HepG2 (cell line): ENCODE data around the gene BANK1. TPM values are rescaled to one million over a fixed set of nuclear protein-coding genes. Genes with fewer than 3 reads are reported as not detected.

Experiments
- ATAC-seq: fragments of 200-7000 bp; cut with Tn5 transposase; 3 replicates; pipeline ENCODE4 v1.9.1; 2020; ENCODE audit warnings: mild to moderate bottlenecking, moderate library complexity
- BruUV-seq: library from RNA; stranded (reverse); fragments of 400-500 nt; replicated peaks from 2 replicates; lab custom pipeline; 2021; lab: Mats Ljungman, UMichigan
- CTCF ChIA-PET: fragments of 300-600 bp; formaldehyde crosslinking; extraction: SDS; loops from one replicate; lab custom pipeline; 2021; ENCODE audit warnings: low total read pairs, inconsistent platforms, low intra/inter-chr PET ratio; lab: Yijun Ruan, JAX
- POLR2A ChIA-PET: fragments of 350-600 bp; sonication (Branson Sonifier 250); formaldehyde crosslinking; loops from one replicate; lab custom pipeline; 2020; ENCODE audit warnings: antibody characterized with exemption, inconsistent platforms; lab: Yijun Ruan, JAX
- DNase-seq: peaks from one replicate; pipeline ENCODE4 v3.0.0-alpha.2; 2015; ENCODE audit warnings: low spot score
- FAIRE-seq: peaks from 3 replicates; lab custom pipeline; 2011; peaks lifted over from hg19 to GRCh38; lab: Jason Lieb, UNC
- H2AFZ ChIP-seq: one replicate; pipeline ENCODE4 v1.6.1; 2011; ENCODE audit warnings: low read length, inconsistent platforms
- H3K27ac ChIP-seq: fragments of 300-600 bp; 3 replicates; pipeline ENCODE4 v1.8.0; 2011; ENCODE audit warnings: mixed run types, mild to moderate bottlenecking, mixed read lengths, low read length, inconsistent platforms; ENCODE audit not compliant: insufficient read depth; ENCODE audit errors: extremely low read length
- H3K27me3 ChIP-seq, 2 experiments: fragments of 200-600 bp in 1 of 2; 2 replicates in 1 of 2; 3 replicates in 1 of 2; pipeline versions ENCODE4 v1.6.0 to v1.8.0; 2011; ENCODE audit warnings: low read length in 2 of 2, mild to moderate bottlenecking in 2 of 2, moderate library complexity in 2 of 2, inconsistent platforms in 1 of 2; ENCODE audit not compliant: insufficient read depth in 2 of 2, control insufficient read depth in 1 of 2
- H3K36me3 ChIP-seq, 2 experiments: fragments of 200-600 bp in 1 of 2; replicated peaks in 1 of 2; 2 replicates in 1 of 2; 3 replicates in 1 of 2; pipeline versions ENCODE4 v1.5.1 to v1.8.0; 2011; ENCODE audit warnings: low read length in 2 of 2, inconsistent platforms in 1 of 2; ENCODE audit not compliant: insufficient read depth in 2 of 2, control insufficient read depth in 1 of 2
- H3K4me1 ChIP-seq: 2 replicates; pipeline ENCODE4 v1.5.1; 2012; ENCODE audit warnings: low read length, inconsistent platforms; ENCODE audit not compliant: insufficient read depth
- H3K4me2 ChIP-seq: 2 replicates; pipeline ENCODE4 v1.6.0; 2011; ENCODE audit warnings: low read depth, low read length, inconsistent platforms
- H3K4me3 ChIP-seq, 3 experiments: fragments of 200-600 bp in 1 of 3; sonication (generic), shearing (Covaris generic) in 1 of 3; replicated peaks in 1 of 3; 2 replicates each; pipeline ENCODE4 v1.5.1; 2011 to 2016; ENCODE audit warnings: low read length in 3 of 3, inconsistent platforms in 2 of 3, low read depth in 2 of 3, mild to moderate bottlenecking in 2 of 3, control low read depth in 1 of 3, mixed read lengths in 1 of 3; ENCODE audit not compliant: insufficient read depth in 1 of 3
- H3K79me2 ChIP-seq: one replicate; pipeline ENCODE4 v1.6.1; 2011; ENCODE audit warnings: low read length, inconsistent platforms; ENCODE audit not compliant: insufficient read depth
- H3K9ac ChIP-seq: 2 replicates; pipeline ENCODE4 v1.6.0; 2011; ENCODE audit warnings: mild to moderate bottlenecking, low read depth, low read length, inconsistent platforms; ENCODE audit not compliant: insufficient read depth
- H3K9me3 ChIP-seq: 2 replicates; pipeline ENCODE4 v1.5.1; 2012; ENCODE audit warnings: mild to moderate bottlenecking, low read length
- H4K20me1 ChIP-seq: 2 replicates; pipeline ENCODE4 v1.6.0; 2011; ENCODE audit warnings: inconsistent platforms, mild to moderate bottlenecking, low read length, moderate library complexity; ENCODE audit not compliant: insufficient read depth
- JUN ChIP-seq: sonication (generic); formaldehyde crosslinking; IDR thresholded peaks from 2 replicates; pipeline ENCODE4 v1.4.0; 2020; ENCODE audit warnings: mild to moderate bottlenecking, missing genetic modification reagents
- MEIS2 ChIP-seq: sonication (generic); formaldehyde crosslinking; IDR thresholded peaks from 2 replicates; pipeline ENCODE4 v1.9.0; 2021; ENCODE audit warnings: mild to moderate bottlenecking, missing genetic modification reagents
- MIXL1 ChIP-seq: IDR thresholded peaks from 2 replicates; pipeline ENCODE4 v1.6.1; 2016
- NKX3-1 ChIP-seq: sonication (generic); formaldehyde crosslinking; IDR thresholded peaks from 2 replicates; pipeline ENCODE4 v1.5.0; 2020; ENCODE audit warnings: missing genetic modification reagents
- NR2F2 ChIP-seq: IDR thresholded peaks from 2 replicates; pipeline ENCODE4 v1.6.1; 2012; ENCODE audit warnings: low read depth, inconsistent platforms, borderline replicate concordance
- RCOR2 ChIP-seq: IDR thresholded peaks from 2 replicates; pipeline ENCODE4 v1.6.1; 2016; ENCODE audit warnings: missing biosample characterization, missing genetic modification reagents
- RERE ChIP-seq: IDR thresholded peaks from 2 replicates; pipeline ENCODE4 v1.6.1; 2016; ENCODE audit warnings: low read depth, missing genetic modification reagents, missing compliant biosample characterization
- ZNF12 ChIP-seq: sonication (generic); formaldehyde crosslinking; IDR thresholded peaks from 2 replicates; pipeline ENCODE4 v1.5.0; 2020; ENCODE audit warnings: missing genetic modification reagents
- ZNF260 ChIP-seq: sonication (generic); formaldehyde crosslinking; IDR thresholded peaks from 2 replicates; pipeline ENCODE4 v1.4.0; 2020; ENCODE audit warnings: missing genetic modification reagents, low read depth, mild to moderate bottlenecking, borderline replicate concordance
- ZNF709 ChIP-seq: sonication (generic); formaldehyde crosslinking; IDR thresholded peaks from 2 replicates; pipeline ENCODE4 v1.5.0; 2020; ENCODE audit warnings: mild to moderate bottlenecking, missing genetic modification reagents
- ZNF773 ChIP-seq: sonication (generic); formaldehyde crosslinking; IDR thresholded peaks from 2 replicates; pipeline ENCODE4 v1.4.0; 2020; ENCODE audit warnings: missing genetic modification reagents, borderline replicate concordance
- ZNF792 ChIP-seq: IDR thresholded peaks from 2 replicates; pipeline ENCODE4 v1.6.1; 2016
- WGBS: methylation state at CpG from one replicate; pipeline ENCODE4 v1.1.6; 2017; ENCODE audit warnings: low lambda C conversion rate; 5-methylcytosine and 5-hydroxymethylcytosine counted together
- in situ Hi-C: cut with HindIII; loops from 2 replicates; pipeline ENCODE4 v1.10.0; 2017; ENCODE audit warnings: low pct_unique_long_range_greater_than_20kb; ENCODE audit not compliant: extremely low pct_ligation_motif_present
- intact Hi-C: fragments of 100-400 bp; cut with micrococcal nuclease; formaldehyde crosslinking; loops from one replicate; pipeline ENCODE4 v1.10.0; 2022; ENCODE audit not compliant: unreplicated experiment
- polyA plus RNA-seq, 8 experiments: library from polyadenylated mRNA; depleted of rRNA in 3 of 8; stranded (reverse) in 7 of 8; unstranded in 1 of 8; fragments of >200 nt; fragmentation: Illumina TruSeq in 4 of 8; extraction: Trizol in 4 of 8; gene quantifications; 2 replicates each; pipeline versions ENCODE4 v1.2.1 to v1.2.3, GENCODE V29; 2011 to 2016; ENCODE audit warnings: low read depth in 4 of 8, missing spikeins in 1 of 8, mixed read lengths in 1 of 8; ENCODE audit not compliant: insufficient read depth in 1 of 8
- total RNA-seq, 5 experiments: library from RNA; depleted of rRNA; stranded (reverse); fragments of >200 nt; fragmentation: Illumina TruSeq; extraction: Trizol; gene quantifications; 2 replicates each; pipeline ENCODE4 v1.2.3, GENCODE V29; 2016; ENCODE audit warnings: low read depth in 1 of 5
- TF ChIP-seq, protein P1 (sequence below): sonication (generic); formaldehyde crosslinking; IDR thresholded peaks from 2 replicates; pipeline ENCODE4 v1.8.1; 2023; ENCODE audit warnings: mild to moderate bottlenecking, missing genetic modification reagents
- TF ChIP-seq, protein P2 (sequence below): sonication (generic); formaldehyde crosslinking; IDR thresholded peaks from 2 replicates; pipeline ENCODE4 v1.4.0; 2020; ENCODE audit warnings: missing genetic modification reagents, borderline replicate concordance
- TF ChIP-seq, protein P3 (sequence below): sonication (generic); formaldehyde crosslinking; IDR thresholded peaks from 2 replicates; pipeline ENCODE4 v1.5.0; 2020; ENCODE audit warnings: mild to moderate bottlenecking, missing genetic modification reagents

Gene BANK1
- total and polyA plus RNA-seq, 2 of the 13 experiments (the other 11 are each of a cell fraction or from before 2014, with no cell fraction given), result 0.15 TPM; not detected in 1

DNA sequence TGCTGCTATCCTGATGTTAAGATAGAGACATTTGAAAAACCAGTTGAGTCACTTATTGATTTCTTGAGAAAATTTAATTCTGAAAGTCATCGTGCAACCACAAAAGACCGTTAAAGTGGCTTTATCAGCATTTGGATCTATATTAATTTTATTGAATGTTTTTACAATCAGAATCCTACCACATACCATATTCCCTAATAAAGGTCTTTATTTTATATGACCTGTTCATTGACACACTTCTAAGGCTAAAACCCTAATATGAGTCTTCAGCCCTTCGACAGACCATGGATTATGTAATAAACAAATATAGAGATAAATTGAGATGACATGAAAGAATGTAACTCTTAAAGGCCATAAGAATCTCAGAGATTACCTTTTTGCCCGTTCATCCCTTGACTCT, 68.1 kb downstream of the BANK1 start (continued):
- TF ChIP-seq NKX3-1 (CRISPR knock-in tag) (no peak), MIXL1 (CRISPR knock-in tag) (no peak), ZNF260 (no peak), NR2F2 (no peak), ZNF709 (CRISPR knock-in tag) (no peak)
- TF ChIP-seq, protein P1, sequence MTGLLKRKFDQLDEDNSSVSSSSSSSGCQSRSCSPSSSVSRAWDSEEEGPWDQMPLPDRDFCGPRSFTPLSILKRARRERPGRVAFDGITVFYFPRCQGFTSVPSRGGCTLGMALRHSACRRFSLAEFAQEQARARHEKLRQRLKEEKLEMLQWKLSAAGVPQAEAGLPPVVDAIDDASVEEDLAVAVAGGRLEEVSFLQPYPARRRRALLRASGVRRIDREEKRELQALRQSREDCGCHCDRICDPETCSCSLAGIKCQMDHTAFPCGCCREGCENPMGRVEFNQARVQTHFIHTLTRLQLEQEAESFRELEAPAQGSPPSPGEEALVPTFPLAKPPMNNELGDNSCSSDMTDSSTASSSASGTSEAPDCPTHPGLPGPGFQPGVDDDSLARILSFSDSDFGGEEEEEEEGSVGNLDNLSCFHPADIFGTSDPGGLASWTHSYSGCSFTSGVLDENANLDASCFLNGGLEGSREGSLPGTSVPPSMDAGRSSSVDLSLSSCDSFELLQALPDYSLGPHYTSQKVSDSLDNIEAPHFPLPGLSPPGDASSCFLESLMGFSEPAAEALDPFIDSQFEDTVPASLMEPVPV (CRISPR knock-in tag), result no peak
- TF ChIP-seq, protein P2, sequence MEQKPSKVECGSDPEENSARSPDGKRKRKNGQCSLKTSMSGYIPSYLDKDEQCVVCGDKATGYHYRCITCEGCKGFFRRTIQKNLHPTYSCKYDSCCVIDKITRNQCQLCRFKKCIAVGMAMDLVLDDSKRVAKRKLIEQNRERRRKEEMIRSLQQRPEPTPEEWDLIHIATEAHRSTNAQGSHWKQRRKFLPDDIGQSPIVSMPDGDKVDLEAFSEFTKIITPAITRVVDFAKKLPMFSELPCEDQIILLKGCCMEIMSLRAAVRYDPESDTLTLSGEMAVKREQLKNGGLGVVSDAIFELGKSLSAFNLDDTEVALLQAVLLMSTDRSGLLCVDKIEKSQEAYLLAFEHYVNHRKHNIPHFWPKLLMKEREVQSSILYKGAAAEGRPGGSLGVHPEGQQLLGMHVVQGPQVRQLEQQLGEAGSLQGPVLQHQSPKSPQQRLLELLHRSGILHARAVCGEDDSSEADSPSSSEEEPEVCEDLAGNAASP (CRISPR knock-in tag), result no peak

DNA sequence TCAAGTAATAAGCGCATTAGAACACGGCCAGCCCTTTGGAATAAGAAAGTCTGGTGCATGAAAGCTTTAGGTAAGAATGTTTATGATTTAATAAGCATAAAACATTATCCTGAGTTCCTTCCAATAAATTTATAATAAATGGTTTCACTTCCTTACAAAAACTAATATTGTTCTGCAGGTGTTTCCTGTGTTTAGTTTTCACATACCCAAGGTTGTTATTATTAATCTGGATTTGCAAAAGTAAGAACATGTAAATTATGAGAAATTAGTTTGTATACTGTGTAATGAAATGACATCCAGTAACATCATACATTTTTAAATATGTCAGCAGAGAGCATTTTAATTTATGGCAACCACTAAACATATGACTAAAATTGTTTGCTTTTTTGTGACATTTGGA, 72.1 kb downstream of the BANK1 start:
- no peak overlapping the region for H3K4me2 ChIP-seq
- H3K4me1 ChIP-seq, result peaks cover 19% of the 10 kb centered on the region
- no peak overlapping the region for H3K9ac ChIP-seq
- H3K27me3 ChIP-seq, result no peaks in the 10 kb centered on the region
- DNase-seq (no peak), ATAC-seq (no peak), FAIRE-seq (no peak)
- H3K4me3 ChIP-seq, result no peak overlapping the region
- WGBS, result 70% methylated on average over 2 of the region's 2 CpGs
- ChIA-PET CTCF (no interaction called here), POLR2A (no interaction called here)
- BruUV-seq, result no TSS peak
- no peaks in the 10 kb centered on the region for H3K36me3 ChIP-seq
- H2AFZ ChIP-seq, result no peak overlapping the region
- no peaks in the 10 kb centered on the region for H4K20me1 ChIP-seq
- no peak overlapping the region for H3K27ac ChIP-seq
- H3K79me2 ChIP-seq, result no peaks in the 10 kb centered on the region
- intact Hi-C loops, result loop anchor here (5.0 kb wide), 1 partner anchor 70 kb away; the partner anchor contains the start of gene BANK1
- in situ Hi-C loops, result no loop called here
- H3K9me3 ChIP-seq, result no peaks in the 10 kb centered on the region
- TF ChIP-seq ZNF12, result no peak
- TF ChIP-seq, protein P3, sequence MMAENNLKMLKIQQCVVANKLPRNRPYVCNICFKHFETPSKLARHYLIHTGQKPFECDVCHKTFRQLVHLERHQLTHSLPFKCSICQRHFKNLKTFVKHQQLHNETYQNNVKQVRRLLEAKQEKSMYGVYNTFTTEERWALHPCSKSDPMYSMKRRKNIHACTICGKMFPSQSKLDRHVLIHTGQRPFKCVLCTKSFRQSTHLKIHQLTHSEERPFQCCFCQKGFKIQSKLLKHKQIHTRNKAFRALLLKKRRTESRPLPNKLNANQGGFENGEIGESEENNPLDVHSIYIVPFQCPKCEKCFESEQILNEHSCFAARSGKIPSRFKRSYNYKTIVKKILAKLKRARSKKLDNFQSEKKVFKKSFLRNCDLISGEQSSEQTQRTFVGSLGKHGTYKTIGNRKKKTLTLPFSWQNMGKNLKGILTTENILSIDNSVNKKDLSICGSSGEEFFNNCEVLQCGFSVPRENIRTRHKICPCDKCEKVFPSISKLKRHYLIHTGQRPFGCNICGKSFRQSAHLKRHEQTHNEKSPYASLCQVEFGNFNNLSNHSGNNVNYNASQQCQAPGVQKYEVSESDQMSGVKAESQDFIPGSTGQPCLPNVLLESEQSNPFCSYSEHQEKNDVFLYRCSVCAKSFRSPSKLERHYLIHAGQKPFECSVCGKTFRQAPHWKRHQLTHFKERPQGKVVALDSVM (CRISPR knock-in tag), result no peak
- no peak for TF ChIP-seq RERE (CRISPR knock-in tag)
- no peak for TF ChIP-seq JUN (CRISPR knock-in tag)
- no peak for TF ChIP-seq ZNF792 (CRISPR knock-in tag)
- TF ChIP-seq RCOR2 (CRISPR knock-in tag), result no peak
- no peak for TF ChIP-seq ZNF773
- no peak for TF ChIP-seq MEIS2 (CRISPR knock-in tag)
